HCT116 (cell line): ENCODE data around the gene GTSF1L. TPM values are rescaled to one million over a fixed set of nuclear protein-coding genes. Genes with fewer than 3 reads are reported as not detected.

Experiments
- ATAC-seq: fragments of 200-7000 bp; cut with Tn5 transposase; 2 replicates; pipeline ENCODE4 v1.9.1; 2020; ENCODE audit warnings: mild to moderate bottlenecking, moderate library complexity
- BruUV-seq: library from RNA; stranded (reverse); fragments of 400-500 nt; replicated peaks from 2 replicates; lab custom pipeline; 2021; lab: Mats Ljungman, UMichigan
- CTCF ChIA-PET: fragments of 300-600 bp; sonication (Branson Sonifier 250); formaldehyde crosslinking; loops from one replicate; lab custom pipeline; 2021; ENCODE audit warnings: antibody characterized with exemption; lab: Charles Lee
- POLR2A ChIA-PET: fragments of 300-600, 350-600 bp; sonication (Branson Sonifier 250); formaldehyde crosslinking; loops from one replicate; lab custom pipeline; 2021; ENCODE audit warnings: antibody characterized with exemption; lab: Charles Lee
- RAD21 ChIA-PET, 2 experiments: fragments of 300-600 bp; sonication (Branson Sonifier 250); formaldehyde crosslinking; loops; one replicate each; lab custom pipeline; 2023; ENCODE audit warnings: low total read pairs in 2 of 2; ENCODE audit not compliant: uncharacterized antibody in 2 of 2, unreplicated experiment in 2 of 2, low non-redundant PET in 1 of 2; lab: Charles Lee
- DNase-seq: peaks from one replicate; pipeline ENCODE4 v3.0.0-alpha.2; 2010; ENCODE audit warnings: low read depth, low spot score
- H2AFZ ChIP-seq: fragments of 200-600 bp; shearing (Covaris generic), sonication (generic); 2 replicates; pipeline ENCODE4 v1.6.1; 2017; ENCODE audit warnings: low read depth, mixed run types, mixed read lengths, antibody characterized with exemption, low read length; ENCODE audit not compliant: poor library complexity, severe bottlenecking
- H3K27ac ChIP-seq: 2 replicates; pipeline ENCODE4 v1.5.1; 2012; ENCODE audit warnings: low read depth, low read length
- H3K27me3 ChIP-seq: fragments of 200-600 bp; sonication (generic); 2 replicates; pipeline ENCODE4 v1.6.1; 2016; ENCODE audit warnings: mixed run types, low read length, mixed read lengths; ENCODE audit not compliant: insufficient read depth
- H3K36me3 ChIP-seq, 2 experiments: fragments of 200-500 bp in 1 of 2; fragments of 200-600 bp in 1 of 2; sonication (Bioruptor generic) in 1 of 2; sonication (generic) in 1 of 2; 2 replicates each; pipeline versions ENCODE4 v1.5.1 to v1.6.1; 2014 to 2016; ENCODE audit warnings: low read length in 2 of 2, inconsistent platforms in 1 of 2, mixed read lengths in 1 of 2, mixed run types in 1 of 2; ENCODE audit not compliant: insufficient read depth in 2 of 2, control insufficient read depth in 1 of 2
- H3K4me1 ChIP-seq, 2 experiments: fragments of 200-600 bp in 1 of 2; sonication (generic) in 1 of 2; 2 replicates each; pipeline versions ENCODE4 v1.5.1 to v1.6.1; 2012 to 2017; ENCODE audit warnings: low read length in 2 of 2, inconsistent platforms in 1 of 2, mild to moderate bottlenecking in 1 of 2, mixed read lengths in 1 of 2, mixed run types in 1 of 2, moderate library complexity in 1 of 2; ENCODE audit not compliant: insufficient read depth in 2 of 2, control insufficient read depth in 1 of 2
- H3K4me2 ChIP-seq: fragments of 200-600 bp; sonication (generic); 2 replicates; pipeline ENCODE4 v1.6.1; 2017; ENCODE audit warnings: mixed run types, low read length, mixed read lengths
- H3K4me3 ChIP-seq, 2 experiments: fragments of 200-600 bp in 1 of 2; sonication (generic) in 1 of 2; replicated peaks in 1 of 2; 2 replicates each; pipeline ENCODE4 v1.5.1; 2011 to 2016; ENCODE audit warnings: low read length in 2 of 2, control low read depth in 1 of 2, low read depth in 1 of 2, mild to moderate bottlenecking in 1 of 2, mixed read lengths in 1 of 2, mixed run types in 1 of 2
- H3K79me2 ChIP-seq: fragments of 200-600 bp; sonication (generic); 2 replicates; pipeline ENCODE4 v1.6.1; 2017; ENCODE audit warnings: mild to moderate bottlenecking, mixed run types, low read length, moderate library complexity, mixed read lengths; ENCODE audit not compliant: insufficient read depth
- H3K9ac ChIP-seq: fragments of 200-600 bp; sonication (generic); 2 replicates; pipeline ENCODE4 v1.6.1; 2016; ENCODE audit warnings: low read length, mixed read lengths
- H3K9me2 ChIP-seq: fragments of 200-600 bp; sonication (generic), shearing (Covaris generic); 2 replicates; pipeline ENCODE4 v1.6.1; 2017; ENCODE audit warnings: mixed run types, mild to moderate bottlenecking, moderate library complexity; ENCODE audit not compliant: insufficient read depth
- H3K9me3 ChIP-seq, 2 experiments: fragments of 200-500 bp in 1 of 2; fragments of 200-600 bp in 1 of 2; sonication (Bioruptor generic) in 1 of 2; sonication (generic) in 1 of 2; 2 replicates each; pipeline ENCODE4 v1.6.1; 2014 to 2017; ENCODE audit warnings: low read length in 2 of 2, mixed read lengths in 2 of 2, inconsistent platforms in 1 of 2, low read depth in 1 of 2, mild to moderate bottlenecking in 1 of 2, mixed run types in 1 of 2, moderate library complexity in 1 of 2; ENCODE audit not compliant: control insufficient read depth in 1 of 2, insufficient read depth in 1 of 2
- H4K20me1 ChIP-seq: fragments of 200-600 bp; sonication (generic), shearing (Covaris generic); 2 replicates; pipeline ENCODE4 v1.6.1; 2017; ENCODE audit warnings: mixed run types, mild to moderate bottlenecking, moderate library complexity; ENCODE audit not compliant: insufficient read depth
- CBX3 ChIP-seq: IDR thresholded peaks from 2 replicates; pipeline ENCODE4 v1.6.1; 2012; ENCODE audit warnings: low read depth
- CEBPB ChIP-seq: IDR thresholded peaks from 2 replicates; pipeline ENCODE4 v1.6.1; 2012; ENCODE audit warnings: low read depth
- EGR1 ChIP-seq: IDR thresholded peaks from 2 replicates; pipeline ENCODE4 v1.6.1; 2012; ENCODE audit warnings: low read depth
- EZH2 ChIP-seq: fragments of 200-600 bp; sonication (generic); IDR thresholded peaks from 2 replicates; pipeline ENCODE4 v1.6.1; 2017; ENCODE audit warnings: antibody characterized with exemption, mixed run types
- EZH2phosphoT487 ChIP-seq: fragments of 200-600 bp; IDR thresholded peaks from 2 replicates; pipeline ENCODE4 v1.6.1; 2018; ENCODE audit warnings: antibody characterized with exemption, borderline replicate concordance
- FOSL1 ChIP-seq: IDR thresholded peaks from 2 replicates; pipeline ENCODE4 v1.6.1; 2012; ENCODE audit warnings: low read depth
- JUND ChIP-seq: IDR thresholded peaks from 2 replicates; pipeline ENCODE4 v1.6.1; 2012
- POLR2A ChIP-seq: IDR thresholded peaks from 2 replicates; pipeline ENCODE4 v1.7.0; 2011; ENCODE audit warnings: borderline replicate concordance; ENCODE audit not compliant: insufficient read depth, insufficient read length; ENCODE audit errors: extremely low read depth
- POLR2AphosphoS5 ChIP-seq: IDR thresholded peaks from 2 replicates; pipeline ENCODE4 v1.6.1; 2011; ENCODE audit warnings: mild to moderate bottlenecking, low read depth, low read length, moderate library complexity
- RAD21 ChIP-seq: IDR thresholded peaks from 2 replicates; pipeline ENCODE4 v1.6.1; 2012; ENCODE audit warnings: low read depth, mild to moderate bottlenecking
- SIN3A ChIP-seq: IDR thresholded peaks from 2 replicates; pipeline ENCODE4 v1.6.1; 2012; ENCODE audit warnings: low read depth
- SP1 ChIP-seq: IDR thresholded peaks from 2 replicates; pipeline ENCODE4 v1.6.1; 2012; ENCODE audit warnings: low read depth
- YY1 ChIP-seq: IDR thresholded peaks from 2 replicates; pipeline ENCODE4 v1.6.1; 2011; ENCODE audit warnings: low read length, low read depth, moderate library complexity, mild to moderate bottlenecking; ENCODE audit not compliant: insufficient replicate concordance; ENCODE audit errors: extremely low read depth
- ZFX ChIP-seq: fragments of 450-650 bp; IDR thresholded peaks from 2 replicates; pipeline ENCODE4 v1.6.1; 2017
- ZNF274 ChIP-seq: fragments of 200-500 bp; sonication (Bioruptor generic); IDR thresholded peaks from 2 replicates; pipeline ENCODE4 v1.6.1; 2014; ENCODE audit warnings: mild to moderate bottlenecking, low read depth, low read length, inconsistent platforms
- intact Hi-C: fragments of 100-400 bp; cut with micrococcal nuclease; formaldehyde crosslinking; loops from 2 replicates; pipeline ENCODE4 v1.10.0; 2022
- total RNA-seq: library from RNA; stranded (reverse); gene quantifications from one replicate; pipeline ENCODE4 v1.2.1, GENCODE V29; 2021; ENCODE audit not compliant: unreplicated experiment
- TF ChIP-seq, protein P1 (sequence below), 3 experiments: fragments of 200-600 bp in 1 of 3; sonication (generic) in 1 of 3; IDR thresholded peaks in 2 of 3; conservative IDR thresholded peaks in 1 of 3; 2 replicates each; pipeline ENCODE4 v1.5.1; 2012 to 2017; ENCODE audit warnings: low read depth in 2 of 3, low read length in 2 of 3, antibody characterized with exemption in 1 of 3, borderline replicate concordance in 1 of 3, control low read depth in 1 of 3, mild to moderate bottlenecking in 1 of 3, mixed read lengths in 1 of 3, mixed run types in 1 of 3, moderate library complexity in 1 of 3; ENCODE audit not compliant: insufficient read depth in 1 of 3

Gene GTSF1L
- total RNA-seq, 1 experiment from 2014 or later: not detected

DNA sequence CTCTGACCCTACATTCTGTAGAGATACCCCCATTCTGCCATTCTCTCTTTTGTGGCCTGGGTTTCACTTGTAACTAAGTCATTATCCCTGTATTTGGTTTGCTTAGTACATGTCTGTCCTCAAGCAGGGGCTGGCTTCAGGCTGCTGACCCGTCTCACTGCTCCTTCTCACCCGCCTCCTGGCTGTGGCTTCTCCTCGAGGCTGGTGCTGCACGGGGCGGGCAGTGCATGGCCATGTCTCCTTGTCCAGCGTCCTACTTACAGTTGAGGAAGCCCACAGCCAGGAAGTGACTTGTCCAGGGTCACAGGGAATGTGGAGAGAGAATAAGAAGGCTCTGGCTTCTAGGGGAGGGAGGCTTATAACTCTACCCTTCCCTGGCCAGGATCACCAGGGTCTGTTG, 11.3 kb downstream of the GTSF1L start (continued):
- TF ChIP-seq POLR2AphosphoS5: no peak
- TF ChIP-seq CEBPB: no peak

DNA sequence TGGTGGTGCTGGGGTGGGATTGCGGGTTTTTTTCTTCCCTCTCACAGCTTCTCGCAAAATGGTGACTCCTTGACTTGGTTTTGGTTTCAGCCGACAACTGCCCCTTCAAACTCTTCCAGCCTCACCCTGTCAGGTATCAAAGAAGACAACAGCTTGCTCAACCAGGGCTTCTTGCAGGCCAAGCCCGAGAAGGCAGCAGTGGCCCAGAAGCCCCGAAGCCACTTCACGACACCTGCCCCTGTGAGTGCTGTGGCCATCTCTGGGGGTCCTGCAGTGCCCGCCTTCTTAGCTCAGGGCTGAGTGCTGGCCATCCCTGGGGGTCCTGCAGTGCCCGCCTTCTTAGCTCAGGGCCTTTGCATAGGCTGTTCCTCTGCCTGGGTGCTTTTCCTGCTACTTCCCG, 11.8 kb downstream of the GTSF1L start:
- Histone ChIP-seq H3K27me3 (no peaks in the 10 kb centered on the region), H2AFZ (no peak overlapping the region), H4K20me1 (no peaks in the 10 kb centered on the region), H3K4me2 (no peak overlapping the region), H3K9me2 (no peaks in the 10 kb centered on the region), H3K9ac (no peak overlapping the region), H3K27ac (no peak overlapping the region), H3K4me1 (no peaks in the 10 kb centered on the region), H3K36me3 (peaks cover 11 to 15% of the 10 kb centered on the region in 2 experiments; a peak in 3 of 4 replicates), H3K79me2 (no peaks in the 10 kb centered on the region), H3K9me3 (no peaks in the 10 kb centered on the region), H3K4me3 (no peak overlapping the region)
- DNase-seq (no peak), ATAC-seq (no peak)
- no TSS peak for BruUV-seq
- intact Hi-C loops: no loop called here
- ChIA-PET CTCF (no interaction called here), RAD21 (no interaction called here), POLR2A (no interaction called here)
- TF ChIP-seq CEBPB: no peak
- TF ChIP-seq SP1: no peak
- no peak for TF ChIP-seq ZNF274
- TF ChIP-seq FOSL1: no peak
- no peak for TF ChIP-seq ZFX

DNA sequence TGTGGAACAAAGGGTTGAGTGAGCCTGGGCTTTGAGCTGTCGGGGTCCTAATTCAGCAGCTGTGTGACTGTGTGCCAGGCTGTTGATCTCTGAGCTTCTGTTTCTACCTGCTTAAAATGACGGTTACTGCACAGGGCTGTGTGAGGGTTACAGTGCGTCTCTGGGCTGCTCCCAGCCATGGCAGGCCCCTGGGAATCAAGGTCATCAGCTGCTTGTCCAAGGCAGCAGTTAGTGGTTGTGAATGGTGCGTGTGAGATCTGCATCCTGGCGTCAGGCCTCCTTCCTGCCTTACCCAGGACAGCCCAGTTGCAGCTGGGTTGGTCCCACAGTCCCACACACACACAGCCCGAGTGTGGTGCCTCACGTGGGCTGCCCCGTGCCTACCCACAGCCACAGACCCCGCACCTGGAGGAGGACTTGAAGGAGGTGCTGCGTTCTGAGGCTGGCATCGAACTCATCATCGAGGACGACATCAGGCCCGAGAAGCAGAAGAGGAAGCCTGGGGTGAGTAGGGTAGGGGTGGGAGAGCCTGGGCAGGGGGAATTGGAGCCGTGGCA, 15.6 kb downstream of the GTSF1L start:
- no peaks in the 10 kb centered on the region for H3K9me2 ChIP-seq
- no peak overlapping the region for H3K27ac ChIP-seq
- no peak for TF ChIP-seq SIN3A
- TF ChIP-seq EZH2phosphoT487: no peak
- TF ChIP-seq JUND: no peak
- no peak for TF ChIP-seq EGR1
- no peak for TF ChIP-seq CBX3
- TF ChIP-seq, protein P1, sequence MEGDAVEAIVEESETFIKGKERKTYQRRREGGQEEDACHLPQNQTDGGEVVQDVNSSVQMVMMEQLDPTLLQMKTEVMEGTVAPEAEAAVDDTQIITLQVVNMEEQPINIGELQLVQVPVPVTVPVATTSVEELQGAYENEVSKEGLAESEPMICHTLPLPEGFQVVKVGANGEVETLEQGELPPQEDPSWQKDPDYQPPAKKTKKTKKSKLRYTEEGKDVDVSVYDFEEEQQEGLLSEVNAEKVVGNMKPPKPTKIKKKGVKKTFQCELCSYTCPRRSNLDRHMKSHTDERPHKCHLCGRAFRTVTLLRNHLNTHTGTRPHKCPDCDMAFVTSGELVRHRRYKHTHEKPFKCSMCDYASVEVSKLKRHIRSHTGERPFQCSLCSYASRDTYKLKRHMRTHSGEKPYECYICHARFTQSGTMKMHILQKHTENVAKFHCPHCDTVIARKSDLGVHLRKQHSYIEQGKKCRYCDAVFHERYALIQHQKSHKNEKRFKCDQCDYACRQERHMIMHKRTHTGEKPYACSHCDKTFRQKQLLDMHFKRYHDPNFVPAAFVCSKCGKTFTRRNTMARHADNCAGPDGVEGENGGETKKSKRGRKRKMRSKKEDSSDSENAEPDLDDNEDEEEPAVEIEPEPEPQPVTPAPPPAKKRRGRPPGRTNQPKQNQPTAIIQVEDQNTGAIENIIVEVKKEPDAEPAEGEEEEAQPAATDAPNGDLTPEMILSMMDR (IDR thresholded peaks at IDR 0.05 in 2 of 3, conservative IDR thresholded peaks at IDR 0.05 in 1 of 3; ENCODE audit: borderline replicate concordance in 1 of 3, insufficient read depth in 1 of 3, low read depth in 2 of 3, low read length in 2 of 3): no peak
- TF ChIP-seq ZFX: no peak
- no peak for TF ChIP-seq RAD21
- TF ChIP-seq ZNF274: no peak
- no peak for TF ChIP-seq SP1
- TF ChIP-seq POLR2A: no peak
- no peak for TF ChIP-seq CEBPB
- TF ChIP-seq YY1: no peak
- TF ChIP-seq EZH2: no peak
- TF ChIP-seq POLR2AphosphoS5: no peak

More for the DNA sequence above, 15.6 kb downstream of the GTSF1L start:
- H3K4me1 ChIP-seq: no peaks in the 10 kb centered on the region
- H3K27me3 ChIP-seq: no peaks in the 10 kb centered on the region
- no peaks in the 10 kb centered on the region for H3K9me3 ChIP-seq
- POLR2A ChIA-PET: no interaction called here
- no peak overlapping the region for H3K4me3 ChIP-seq
- H3K79me2 ChIP-seq: no peaks in the 10 kb centered on the region; the same call in 1 of the 2 replicates
- H2AFZ ChIP-seq: no peak overlapping the region
- no peaks in the 10 kb centered on the region for H4K20me1 ChIP-seq
- peaks cover 25 to 35% of the 10 kb centered on the region in 2 experiments for H3K36me3 ChIP-seq
- CTCF ChIA-PET: no interaction called here
- intact Hi-C loops: no loop called here
- ATAC-seq (no peak), DNase-seq (no peak)
- RAD21 ChIA-PET: no interaction called here
- no peak overlapping the region for H3K4me2 ChIP-seq
- H3K9ac ChIP-seq: no peak overlapping the region
- BruUV-seq: no TSS peak
